GM12892 (cell line): ENCODE results near the gene TCEA2.

Experiments
- POLR2A ChIP-seq: IDR thresholded peaks from 2 replicates; pipeline ENCODE4 v1.6.1; 2011; ENCODE audit warnings: low read depth, low read length, control low read depth
- POLR2AphosphoS5 ChIP-seq: IDR thresholded peaks from 2 replicates; pipeline ENCODE4 v1.6.1; 2011; ENCODE audit warnings: low read depth, low read length, control low read depth
- TAF1 ChIP-seq: IDR thresholded peaks from 2 replicates; pipeline ENCODE4 v1.6.1; 2011; ENCODE audit warnings: low read depth, mild to moderate bottlenecking, control low read depth, low read length, borderline replicate concordance

DNA sequence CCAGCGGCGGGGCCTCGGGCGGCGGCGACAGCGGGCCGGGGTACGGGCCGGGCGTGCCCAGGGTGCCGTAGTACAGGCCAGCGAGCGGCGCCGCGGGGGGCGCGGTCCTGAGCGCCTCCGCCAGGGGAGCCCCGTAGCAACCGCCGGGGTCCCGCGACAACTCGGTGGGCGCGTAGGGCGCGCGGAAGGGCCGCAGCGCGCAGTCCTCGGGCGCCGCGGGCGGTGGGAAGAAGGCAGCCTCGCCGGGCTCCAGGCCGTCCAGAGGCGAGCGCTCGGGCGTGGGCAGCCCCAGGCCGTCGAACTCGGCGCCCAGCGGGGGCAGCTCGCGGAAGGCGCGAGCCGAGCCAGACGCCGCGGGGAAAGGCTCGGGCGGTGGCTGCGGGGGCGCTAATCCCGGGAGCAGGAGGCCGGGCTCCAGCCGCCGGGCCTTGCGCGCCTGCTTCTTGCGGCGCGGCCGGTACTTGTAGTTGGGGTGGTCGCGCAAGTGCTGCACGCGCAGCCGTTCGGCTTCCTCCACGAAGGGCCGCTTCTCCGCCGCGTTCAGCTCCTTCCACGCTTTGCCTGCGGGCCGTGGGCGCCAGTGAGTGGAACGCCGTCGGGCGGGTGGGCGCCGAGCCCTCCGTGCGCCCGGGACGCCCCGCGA is 14.5 kb upstream of the TCEA2 start:
- no peak for TF ChIP-seq POLR2AphosphoS5
- TF ChIP-seq POLR2A = no peak
- TF ChIP-seq TAF1 = no peak
